ENCODE data around the gene AGPS. TPM values are rescaled to one million over a fixed set of nuclear protein-coding genes. Genes with fewer than 3 reads are reported as not detected.

AGPS gene
- polyA plus RNA-seq, 1 of the 3 experiments (the other 2 are of a cell fraction) = 10.9 TPM

DNA sequence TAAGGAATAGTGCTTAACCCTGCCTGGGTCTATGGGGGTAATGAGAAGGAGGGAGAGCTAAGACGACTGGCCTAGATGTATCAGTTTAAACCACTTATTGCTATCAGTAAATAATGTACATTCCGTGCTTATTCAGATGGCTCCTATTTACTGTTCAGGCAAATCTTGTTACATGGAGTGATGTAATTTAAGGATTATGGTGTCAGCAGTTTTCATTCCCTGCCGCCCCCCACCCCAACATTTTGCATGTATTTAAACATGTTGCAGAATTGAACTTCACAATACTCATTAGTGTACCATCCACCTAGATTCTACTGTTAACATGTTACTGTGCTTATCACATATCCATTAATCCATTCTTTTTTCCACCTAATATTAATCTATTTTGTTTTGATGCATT, 11.7 kb downstream of the AGPS start:
- no peak for DNase-seq

More for the DNA sequence above, 11.7 kb downstream of the AGPS start:
- H2AFZ ChIP-seq (ENCODE audit: low read depth) = no peak overlapping the region
- TF ChIP-seq NFIC (IDR thresholded peaks at IDR 0.05; ENCODE audit: borderline replicate concordance) (no peak), JUND (IDR thresholded peaks at IDR 0.05) (no peak), GABPA (IDR thresholded peaks at IDR 0.05; ENCODE audit: low read depth) (no peak), RFX5 (IDR thresholded peaks at IDR 0.05; ENCODE audit: low read length) (no peak), SMC3 (IDR thresholded peaks at IDR 0.05; ENCODE audit: low read depth, low read length) (no peak), MXI1 (IDR thresholded peaks at IDR 0.05; ENCODE audit: low read depth, low read length) (no peak), NRF1 (IDR thresholded peaks at IDR 0.05; ENCODE audit: low read depth, low read length) (no peak), GATA2 (CRISPR knock-in tag; IDR thresholded peaks at IDR 0.05) (no peak), TCF12 (IDR thresholded peaks at IDR 0.05) (no peak), RAD21 (IDR thresholded peaks at IDR 0.05; ENCODE audit: low read length) (no peak), ELF1 (IDR thresholded peaks at IDR 0.05) (no peak)
- TF ChIP-seq, protein P1, sequence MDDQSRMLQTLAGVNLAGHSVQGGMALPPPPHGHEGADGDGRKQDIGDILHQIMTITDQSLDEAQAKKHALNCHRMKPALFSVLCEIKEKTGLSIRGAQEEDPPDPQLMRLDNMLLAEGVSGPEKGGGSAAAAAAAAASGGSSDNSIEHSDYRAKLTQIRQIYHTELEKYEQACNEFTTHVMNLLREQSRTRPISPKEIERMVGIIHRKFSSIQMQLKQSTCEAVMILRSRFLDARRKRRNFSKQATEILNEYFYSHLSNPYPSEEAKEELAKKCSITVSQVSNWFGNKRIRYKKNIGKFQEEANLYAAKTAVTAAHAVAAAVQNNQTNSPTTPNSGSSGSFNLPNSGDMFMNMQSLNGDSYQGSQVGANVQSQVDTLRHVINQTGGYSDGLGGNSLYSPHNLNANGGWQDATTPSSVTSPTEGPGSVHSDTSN (IDR thresholded peaks at IDR 0.05) = no peak
- TF ChIP-seq, protein P2, sequence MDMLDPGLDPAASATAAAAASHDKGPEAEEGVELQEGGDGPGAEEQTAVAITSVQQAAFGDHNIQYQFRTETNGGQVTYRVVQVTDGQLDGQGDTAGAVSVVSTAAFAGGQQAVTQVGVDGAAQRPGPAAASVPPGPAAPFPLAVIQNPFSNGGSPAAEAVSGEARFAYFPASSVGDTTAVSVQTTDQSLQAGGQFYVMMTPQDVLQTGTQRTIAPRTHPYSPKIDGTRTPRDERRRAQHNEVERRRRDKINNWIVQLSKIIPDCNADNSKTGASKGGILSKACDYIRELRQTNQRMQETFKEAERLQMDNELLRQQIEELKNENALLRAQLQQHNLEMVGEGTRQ (IDR thresholded peaks at IDR 0.05; ENCODE audit: borderline replicate concordance, low read depth, low read length) = no peak
- TF ChIP-seq, protein P3, sequence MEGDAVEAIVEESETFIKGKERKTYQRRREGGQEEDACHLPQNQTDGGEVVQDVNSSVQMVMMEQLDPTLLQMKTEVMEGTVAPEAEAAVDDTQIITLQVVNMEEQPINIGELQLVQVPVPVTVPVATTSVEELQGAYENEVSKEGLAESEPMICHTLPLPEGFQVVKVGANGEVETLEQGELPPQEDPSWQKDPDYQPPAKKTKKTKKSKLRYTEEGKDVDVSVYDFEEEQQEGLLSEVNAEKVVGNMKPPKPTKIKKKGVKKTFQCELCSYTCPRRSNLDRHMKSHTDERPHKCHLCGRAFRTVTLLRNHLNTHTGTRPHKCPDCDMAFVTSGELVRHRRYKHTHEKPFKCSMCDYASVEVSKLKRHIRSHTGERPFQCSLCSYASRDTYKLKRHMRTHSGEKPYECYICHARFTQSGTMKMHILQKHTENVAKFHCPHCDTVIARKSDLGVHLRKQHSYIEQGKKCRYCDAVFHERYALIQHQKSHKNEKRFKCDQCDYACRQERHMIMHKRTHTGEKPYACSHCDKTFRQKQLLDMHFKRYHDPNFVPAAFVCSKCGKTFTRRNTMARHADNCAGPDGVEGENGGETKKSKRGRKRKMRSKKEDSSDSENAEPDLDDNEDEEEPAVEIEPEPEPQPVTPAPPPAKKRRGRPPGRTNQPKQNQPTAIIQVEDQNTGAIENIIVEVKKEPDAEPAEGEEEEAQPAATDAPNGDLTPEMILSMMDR (IDR thresholded peaks at IDR 0.05) = no peak
- TF ChIP-seq, protein P4, sequence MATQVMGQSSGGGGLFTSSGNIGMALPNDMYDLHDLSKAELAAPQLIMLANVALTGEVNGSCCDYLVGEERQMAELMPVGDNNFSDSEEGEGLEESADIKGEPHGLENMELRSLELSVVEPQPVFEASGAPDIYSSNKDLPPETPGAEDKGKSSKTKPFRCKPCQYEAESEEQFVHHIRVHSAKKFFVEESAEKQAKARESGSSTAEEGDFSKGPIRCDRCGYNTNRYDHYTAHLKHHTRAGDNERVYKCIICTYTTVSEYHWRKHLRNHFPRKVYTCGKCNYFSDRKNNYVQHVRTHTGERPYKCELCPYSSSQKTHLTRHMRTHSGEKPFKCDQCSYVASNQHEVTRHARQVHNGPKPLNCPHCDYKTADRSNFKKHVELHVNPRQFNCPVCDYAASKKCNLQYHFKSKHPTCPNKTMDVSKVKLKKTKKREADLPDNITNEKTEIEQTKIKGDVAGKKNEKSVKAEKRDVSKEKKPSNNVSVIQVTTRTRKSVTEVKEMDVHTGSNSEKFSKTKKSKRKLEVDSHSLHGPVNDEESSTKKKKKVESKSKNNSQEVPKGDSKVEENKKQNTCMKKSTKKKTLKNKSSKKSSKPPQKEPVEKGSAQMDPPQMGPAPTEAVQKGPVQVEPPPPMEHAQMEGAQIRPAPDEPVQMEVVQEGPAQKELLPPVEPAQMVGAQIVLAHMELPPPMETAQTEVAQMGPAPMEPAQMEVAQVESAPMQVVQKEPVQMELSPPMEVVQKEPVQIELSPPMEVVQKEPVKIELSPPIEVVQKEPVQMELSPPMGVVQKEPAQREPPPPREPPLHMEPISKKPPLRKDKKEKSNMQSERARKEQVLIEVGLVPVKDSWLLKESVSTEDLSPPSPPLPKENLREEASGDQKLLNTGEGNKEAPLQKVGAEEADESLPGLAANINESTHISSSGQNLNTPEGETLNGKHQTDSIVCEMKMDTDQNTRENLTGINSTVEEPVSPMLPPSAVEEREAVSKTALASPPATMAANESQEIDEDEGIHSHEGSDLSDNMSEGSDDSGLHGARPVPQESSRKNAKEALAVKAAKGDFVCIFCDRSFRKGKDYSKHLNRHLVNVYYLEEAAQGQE (IDR thresholded peaks at IDR 0.05; ENCODE audit: low read depth, low read length) = no peak
- TF ChIP-seq, protein P5, sequence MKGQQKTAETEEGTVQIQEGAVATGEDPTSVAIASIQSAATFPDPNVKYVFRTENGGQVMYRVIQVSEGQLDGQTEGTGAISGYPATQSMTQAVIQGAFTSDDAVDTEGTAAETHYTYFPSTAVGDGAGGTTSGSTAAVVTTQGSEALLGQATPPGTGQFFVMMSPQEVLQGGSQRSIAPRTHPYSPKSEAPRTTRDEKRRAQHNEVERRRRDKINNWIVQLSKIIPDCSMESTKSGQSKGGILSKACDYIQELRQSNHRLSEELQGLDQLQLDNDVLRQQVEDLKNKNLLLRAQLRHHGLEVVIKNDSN (IDR thresholded peaks at IDR 0.05; ENCODE audit: borderline replicate concordance, low read depth) = no peak
- H3K27ac ChIP-seq (ENCODE audit: low read depth in 2 of 2, low read length in 1 of 2) = no peak overlapping the region
- H3K9me3 ChIP-seq = no peaks in the 10 kb centered on the region
- H3K9me2 ChIP-seq = no peaks in the 10 kb centered on the region
- 0 out of 2 replicates have a peak, but pooled peaks cover 11% of the 10 kb centered on the region for H4K20me1 ChIP-seq (ENCODE audit: insufficient read depth)
- H3K79me2 ChIP-seq (ENCODE audit: insufficient read depth) = peaks cover 100% of the 10 kb centered on the region
- H3K4me2 ChIP-seq = no peak overlapping the region
- no peaks in the 10 kb centered on the region for H3F3A ChIP-seq (replicated peaks; ENCODE audit: insufficient read depth)
- H3K27me3 ChIP-seq (ENCODE audit: insufficient read depth) = no peaks in the 10 kb centered on the region
- ChIA-PET POLR2A (interaction anchor here (1.0 kb wide), 1 partner anchor 12 kb away, joined by 4 read pairs; no protein-coding TSS in a partner anchor), CTCF (interaction anchor here (1.1 to 3.4 kb wide), 8 partner anchors 11 to 321 kb away, joined by 3 to 24 read pairs (median 4); partner anchors contain the start of gene AGPS)
- 91% methylated on average over 3 of the region's 3 CpGs for WGBS (ENCODE audit: low lambda C conversion rate)
- peaks cover 10 to 22% of the 10 kb centered on the region in 2 experiments; a peak in 3 of 4 replicates for H3K4me1 ChIP-seq (ENCODE audit: control insufficient read depth in 1 of 2, insufficient read depth in 2 of 2, low read depth in 1 of 2, low read length in 1 of 2)
- H3K36me3 ChIP-seq (replicated peaks in 1 of 2; ENCODE audit: control insufficient read depth in 1 of 2, insufficient read depth in 2 of 2, low read length in 1 of 2) = peaks cover 3 to 7% of the 10 kb centered on the region in 2 experiments
- H3K4me3 ChIP-seq (ENCODE audit: low read depth in 2 of 2, low read length in 1 of 2) = no peak overlapping the region
- H3K9ac ChIP-seq = no peak overlapping the region

Measured in SK-N-SH (cell line).